K562 (cell line): ENCODE results near the gene SLITRK4.

Source experiments
- CHAMP1 ChIP-seq: fragments of 450-650 bp; IDR thresholded peaks from 2 replicates; pipeline ENCODE4 v1.6.1; 2016; ENCODE audit warnings: mild to moderate bottlenecking
- CTCF ChIP-seq, 3 experiments: IDR thresholded peaks in 2 of 3; conservative IDR thresholded peaks in 1 of 3; 2 replicates each; pipeline ENCODE4 v1.5.1; 2011 to 2012; ENCODE audit warnings: low read length in 3 of 3, mild to moderate bottlenecking in 3 of 3, control low read depth in 2 of 3, improper control_type of control experiment in 1 of 3, inconsistent platforms in 1 of 3, low read depth in 1 of 3, mixed read lengths in 1 of 3, moderate library complexity in 1 of 3; ENCODE audit not compliant: insufficient read depth in 2 of 3
- EP300 ChIP-seq: IDR thresholded peaks from 2 replicates; pipeline ENCODE4 v1.6.1; 2012; ENCODE audit warnings: low read length, improper control_type of control experiment
- EZH2 ChIP-seq: IDR thresholded peaks from 2 replicates; pipeline ENCODE4 v1.6.1; 2012; ENCODE audit warnings: low read depth, mild to moderate bottlenecking, inconsistent platforms, low read length, borderline replicate concordance
- IRF2 ChIP-seq: sonication (generic); formaldehyde crosslinking; IDR thresholded peaks from 2 replicates; pipeline ENCODE4 v1.8.1; 2022; ENCODE audit warnings: mild to moderate bottlenecking, missing genetic modification reagents
- MYC ChIP-seq, 2 experiments: fragments of 250-450 bp in 1 of 2; sonication (Bioruptor Pico) in 1 of 2; IDR thresholded peaks; 2 replicates each; pipeline versions ENCODE4 v1.5.1 to v1.6.1; 2012 to 2021; ENCODE audit warnings: low read depth in 2 of 2, borderline replicate concordance in 1 of 2, improper control_type of control experiment in 1 of 2, low read length in 1 of 2, mild to moderate bottlenecking in 1 of 2, moderate library complexity in 1 of 2
- POLR3G ChIP-seq: IDR thresholded peaks from 2 replicates; pipeline ENCODE4 v1.6.1; 2011; ENCODE audit not compliant: insufficient read length, insufficient replicate concordance; ENCODE audit errors: extremely low read depth
- RAD21 ChIP-seq, 2 experiments: fragments of 250-450 bp in 1 of 2; fragments of 450-650 bp in 1 of 2; sonication (Bioruptor Pico) in 1 of 2; formaldehyde crosslinking in 1 of 2; IDR thresholded peaks in 1 of 2; conservative IDR thresholded peaks in 1 of 2; 2 replicates each; pipeline versions ENCODE4 v1.4.0 to v1.8.0; 2020 to 2022; ENCODE audit warnings: mild to moderate bottlenecking in 2 of 2, moderate library complexity in 1 of 2
- TEAD4 ChIP-seq, 2 experiments: sonication (generic) in 1 of 2; formaldehyde crosslinking in 1 of 2; IDR thresholded peaks; 2 replicates each; pipeline versions ENCODE4 v1.6.1 to v1.8.0; 2012 to 2022; ENCODE audit warnings: borderline replicate concordance in 1 of 2, inconsistent platforms in 1 of 2, low read length in 1 of 2, mild to moderate bottlenecking in 1 of 2, missing genetic modification reagents in 1 of 2
- ZBTB1 ChIP-seq: sonication (generic); formaldehyde crosslinking; IDR thresholded peaks from 2 replicates; pipeline ENCODE4 v1.8.1; 2023; ENCODE audit warnings: missing genetic modification reagents, low read depth, mild to moderate bottlenecking, borderline replicate concordance
- ZBTB26 ChIP-seq: fragments of 450-650 bp; formaldehyde crosslinking; IDR thresholded peaks from 2 replicates; pipeline ENCODE4 v1.4.0; 2022; ENCODE audit warnings: missing genetic modification characterization
- ZBTB40 ChIP-seq, 2 experiments: fragments of 450-650 bp in 1 of 2; sonication (generic) in 1 of 2; formaldehyde crosslinking in 1 of 2; IDR thresholded peaks; 2 replicates each; pipeline versions ENCODE4 v1.7.1 to v1.9.0; 2016 to 2022; ENCODE audit warnings: inconsistent platforms in 1 of 2, mild to moderate bottlenecking in 1 of 2, missing genetic modification reagents in 1 of 2
- ZFX ChIP-seq: sonication (generic); formaldehyde crosslinking; IDR thresholded peaks from 2 replicates; pipeline ENCODE4 v1.8.0; 2022; ENCODE audit warnings: mild to moderate bottlenecking, missing genetic modification reagents, moderate library complexity
- ZNF584 ChIP-seq: fragments of 200-800 bp; sonication (Bioruptor generic); IDR thresholded peaks from 2 replicates; pipeline ENCODE4 v1.6.1; 2016; ENCODE audit warnings: low read depth, mild to moderate bottlenecking, missing genetic modification characterization, missing compliant biosample characterization

- TF ChIP-seq TEAD4 (IDR thresholded peaks at IDR 0.05; ENCODE audit: low read length): no peak
- TF ChIP-seq TEAD4 (CRISPR knock-in tag; IDR thresholded peaks at IDR 0.05; ENCODE audit: borderline replicate concordance): no peak
- TF ChIP-seq MYC (IDR thresholded peaks at IDR 0.05; ENCODE audit: low read depth, low read length): no peak
- no peak for TF ChIP-seq MYC (CRISPR knock-in tag; IDR thresholded peaks at IDR 0.05; ENCODE audit: borderline replicate concordance, low read depth)
- TF ChIP-seq CHAMP1: no peak
- TF ChIP-seq ZNF584 (CRISPR knock-in tag): no peak
- no peak for TF ChIP-seq EP300
- TF ChIP-seq CTCF (IDR thresholded peaks at IDR 0.05 in 2 of 3, conservative IDR thresholded peaks at IDR 0.05 in 1 of 3; ENCODE audit: insufficient read depth in 2 of 3, low read depth in 1 of 3, low read length in 3 of 3): no peak
- no peak for TF ChIP-seq POLR3G
- TF ChIP-seq ZBTB1 (CRISPR knock-in tag): no peak
- TF ChIP-seq RAD21 (CRISPR knock-in tag; conservative IDR thresholded peaks at IDR 0.05 in 1 of 2, IDR thresholded peaks at IDR 0.05 in 1 of 2): no peak
- TF ChIP-seq ZFX (CRISPR knock-in tag): no peak
- no peak for TF ChIP-seq IRF2 (CRISPR knock-in tag)
- TF ChIP-seq ZBTB40 (IDR thresholded peaks at IDR 0.05): no peak
- no peak for TF ChIP-seq ZBTB40 (CRISPR knock-in tag; IDR thresholded peaks at IDR 0.05)
- TF ChIP-seq ZBTB26: no peak
- no peak for TF ChIP-seq EZH2
These were observed 34.1 kb downstream of the SLITRK4 start for GRCh38 chrX:143601809-143602208.
